GM12872 (cell line): ENCODE measurements around the gene ABCC4.

Experiments
- CTCF ChIP-seq: IDR thresholded peaks from 3 replicates; pipeline ENCODE4 v1.5.1; 2011; ENCODE audit warnings: low read depth, mild to moderate bottlenecking, low read length, moderate library complexity; ENCODE audit not compliant: insufficient read depth

The ABCC4 gene

GRCh38 chr13:95301183-95301967 lies at the start of gene ABCC4:
TSS of gene ABCC4 (minus strand) at chr13:95301451. CDS start at chr13:95301314, 137 bp downstream.
- no peak for TF ChIP-seq CTCF

- no peak for TF ChIP-seq CTCF
These were observed 48.0 kb upstream of the ABCC4 start for GRCh38 chr13:95349267-95349666.

- no peak for TF ChIP-seq CTCF
These were observed 42.7 kb upstream of the ABCC4 start for GRCh38 chr13:95343944-95344343.

- TF ChIP-seq CTCF, result no peak
These were observed 40.2 kb upstream of the ABCC4 start for GRCh38 chr13:95341441-95341840.

- no peak for TF ChIP-seq CTCF
These were observed 37.7 kb upstream of the ABCC4 start for GRCh38 chr13:95338905-95339304.

GRCh38 chr13:95337597-95337996 lies 36.3 kb upstream of the ABCC4 start:
- no peak for TF ChIP-seq CTCF

- TF ChIP-seq CTCF, result no peak
These were observed 34.4 kb upstream of the ABCC4 start for GRCh38 chr13:95335667-95336066.
